ENCODE measurements around the gene SLC45A2.
"Not testable (repeated sequence)": the region's sequence is repeated elsewhere in the genome, so short reads cannot be mapped to it uniquely, and the experiment has no call there.

The SLC45A2 gene

DNA sequence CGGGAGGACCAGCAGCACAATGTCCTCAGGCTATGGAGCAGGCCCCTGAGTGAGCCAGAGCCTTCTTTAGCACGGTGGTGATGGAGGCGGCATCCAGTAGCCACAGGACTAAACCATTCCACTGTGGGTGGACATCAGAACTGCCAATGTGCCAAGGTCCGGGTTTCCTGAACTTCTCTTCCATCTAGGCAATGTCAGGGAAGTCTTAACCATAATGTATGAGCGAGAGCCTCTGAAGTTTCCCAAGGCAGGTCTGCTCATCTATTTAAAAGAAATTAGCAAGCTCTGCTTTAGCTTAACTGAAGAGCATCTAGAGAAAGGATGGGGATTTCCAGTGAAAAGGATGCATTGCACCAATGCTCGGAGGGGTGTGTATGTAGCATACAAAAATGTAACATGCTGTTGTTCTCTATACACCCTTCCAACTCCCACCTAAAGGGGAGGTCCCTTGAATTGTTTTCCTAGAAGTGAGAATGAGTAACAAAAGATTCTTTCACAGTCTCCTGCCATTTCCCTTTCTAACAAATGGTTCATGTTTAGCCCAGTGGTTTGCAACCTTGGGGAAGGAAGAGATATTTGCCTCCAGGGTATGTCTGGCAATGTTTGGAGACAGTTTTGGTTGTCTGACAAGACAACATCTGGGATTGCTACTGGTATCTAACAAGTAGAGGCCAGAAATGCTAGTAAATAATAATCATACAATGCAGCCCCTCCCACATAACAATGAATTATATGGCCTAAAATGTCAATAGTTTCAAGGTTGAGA, 54.4 kb downstream of the SLC45A2 start:
- no peak for DNase-seq (ENCODE audit: low spot score)

DNA sequence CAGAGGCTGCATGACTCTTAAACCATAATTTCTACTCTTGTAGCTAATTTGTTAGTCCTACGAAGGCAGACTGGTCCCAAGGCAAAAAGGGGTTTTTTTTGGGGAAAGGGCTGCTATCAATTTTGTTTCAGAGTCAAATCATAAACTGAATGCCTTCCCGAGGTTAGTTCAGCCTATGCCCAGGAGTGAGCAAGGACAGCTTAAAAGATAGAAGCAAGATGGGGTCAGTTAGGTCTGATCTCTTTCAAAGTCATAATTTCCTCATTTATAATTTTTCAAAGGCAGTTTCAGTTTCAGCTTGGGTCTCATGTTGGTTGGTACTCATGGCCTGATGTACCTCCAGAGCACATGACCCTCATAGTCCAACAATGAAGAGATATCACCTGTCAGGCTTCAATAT, 56.2 kb downstream of the SLC45A2 start:
- no peak for DNase-seq (ENCODE audit: low spot score)

GRCh38 chr5:33927685-33928084, 56.8 kb downstream of the SLC45A2 start:
- no peak for DNase-seq (ENCODE audit: low spot score)

- no peak for DNase-seq (ENCODE audit: low spot score)
Measured at GRCh38 chr5:33925278-33925677, 59.2 kb downstream of the SLC45A2 start.

- no peak for DNase-seq (ENCODE audit: low spot score)
Measured at GRCh38 chr5:33921002-33921401, 63.5 kb downstream of the SLC45A2 start.

DNA sequence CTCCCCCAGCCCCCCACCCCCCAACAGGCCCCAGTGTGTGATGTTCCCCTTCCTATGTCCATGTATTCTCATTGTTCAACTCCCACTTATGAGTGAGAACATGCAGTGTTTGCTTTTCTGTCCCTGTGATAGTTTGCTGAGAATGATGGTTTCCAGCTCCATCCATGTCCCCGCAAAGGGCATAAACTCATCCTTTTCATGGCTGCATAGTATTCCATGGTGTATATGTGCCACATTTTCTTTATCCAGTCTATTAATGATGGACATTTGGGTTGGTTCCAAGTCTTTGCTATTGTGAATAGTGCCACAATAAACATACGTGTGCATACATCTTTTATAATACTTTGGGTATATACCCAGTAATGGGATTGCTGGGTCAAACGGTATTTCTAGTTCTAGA, 69.6 kb downstream of the SLC45A2 start:
- not testable (repeated sequence) for DNase-seq (ENCODE audit: low spot score)

DNA sequence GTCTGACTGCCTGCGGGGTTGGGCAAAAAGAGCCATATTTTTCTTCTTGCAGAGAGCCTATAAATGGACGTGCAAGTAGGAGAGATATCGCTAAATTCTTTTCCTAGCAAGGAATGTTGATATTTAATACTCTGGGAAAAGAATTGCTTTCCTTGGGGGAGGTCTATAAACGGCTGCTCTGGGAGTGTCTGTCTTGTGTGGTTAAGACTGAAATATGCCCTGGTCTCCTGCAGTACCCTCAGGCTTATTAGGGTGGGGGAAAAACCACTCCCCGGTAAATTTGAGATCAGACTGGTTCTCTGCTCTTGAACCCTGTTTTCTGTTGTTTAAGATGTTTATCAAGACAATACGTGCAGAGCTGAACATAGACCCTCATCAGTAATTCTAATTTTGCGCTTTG, 78.2 kb downstream of the SLC45A2 start:
- not testable (repeated sequence) for DNase-seq (ENCODE audit: low spot score)

GRCh38 chr5:33905381-33905780, 79.1 kb downstream of the SLC45A2 start:
- DNase-seq (ENCODE audit: low spot score), result no peak

- DNase-seq (ENCODE audit: low spot score), result peak; percentile 13
Measured at GRCh38 chr5:33903118-33903517, 81.4 kb downstream of the SLC45A2 start.

- no peak for DNase-seq (ENCODE audit: low spot score)
Measured at GRCh38 chr5:33901156-33901555, 83.3 kb downstream of the SLC45A2 start.
